Ascending aorta (tissue), 2 donors: Measurements from ENCODE around the gene SLC12A8. TPM values are rescaled to one million over a fixed set of nuclear protein-coding genes. Genes with fewer than 3 reads are reported as not detected.

Source experiments
- DNase-seq, 2 donors: peaks; one replicate each; pipeline ENCODE4 v3.0.0-alpha.2; 2019; ENCODE audit warnings: low spot score in 2 of 2
- H3K27ac ChIP-seq, 2 donors: fragments of 200-600 bp; sonication (generic); one replicate each; pipeline ENCODE4 v1.5.1; 2016 to 2017; ENCODE audit warnings: mild to moderate bottlenecking in 1 of 2
- H3K27me3 ChIP-seq: fragments of 200-600 bp; sonication (generic); one replicate; pipeline ENCODE4 v1.5.1; 2017
- H3K36me3 ChIP-seq, 2 donors: fragments of 200-600 bp; sonication (generic); one replicate each; pipeline ENCODE4 v1.5.1; 2016
- H3K4me1 ChIP-seq, 2 donors: fragments of 200-600 bp; sonication (generic); one replicate each; pipeline ENCODE4 v1.5.1; 2016 to 2017; ENCODE audit warnings: mild to moderate bottlenecking in 1 of 2
- H3K4me3 ChIP-seq, 2 donors: fragments of 200-600 bp; sonication (generic); one replicate each; pipeline ENCODE4 v1.5.1; 2016 to 2017; ENCODE audit warnings: mild to moderate bottlenecking in 1 of 2
- H3K9me3 ChIP-seq, 2 donors: fragments of 200-600 bp; sonication (generic); one replicate each; pipeline ENCODE4 v1.5.1; 2016
- intact Hi-C: fragments of 100-400 bp; cut with DNase I; formaldehyde crosslinking; loops from one replicate; pipeline ENCODE4 v1.15.1; 2023
- total RNA-seq: library from RNA; depleted of rRNA; stranded (reverse); fragments of >200 nt; gene quantifications from one replicate; pipeline ENCODE4 v1.1.0, GENCODE V29; 2016
- TF ChIP-seq, protein P1 (sequence below), 3 experiments: fragments of 200-600 bp in 2 of 3; fragments of 450-650 bp in 1 of 3; sonication (generic) in 2 of 3; IDR thresholded peaks; one replicate each; pipeline ENCODE4 v1.5.1; 2016 to 2019; ENCODE audit warnings: antibody characterized with exemption in 3 of 3, mild to moderate bottlenecking in 1 of 3, moderate library complexity in 1 of 3

SLC12A8 gene
- total RNA-seq, 1 donor from 2014 or later = not detected

DNA sequence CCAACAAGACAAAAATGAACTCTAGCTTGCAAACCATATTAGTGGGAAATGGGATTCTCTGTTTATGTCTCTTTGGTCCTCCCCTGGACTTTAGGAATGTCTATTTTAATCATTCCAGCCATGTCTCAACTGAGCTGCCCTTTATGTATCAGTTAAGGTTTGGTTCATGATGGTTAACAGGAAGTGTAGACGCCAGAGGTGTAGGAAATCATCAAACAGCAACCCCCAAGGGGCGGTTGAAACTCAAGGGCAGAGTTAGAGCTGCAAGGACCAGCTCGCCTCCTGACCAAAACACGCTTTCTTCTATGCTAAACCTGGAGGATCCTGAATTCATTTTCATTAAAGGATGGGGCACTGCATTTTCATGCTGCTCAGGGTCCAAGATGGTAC, 103.0 kb downstream of the SLC12A8 start:
- Histone ChIP-seq H3K4me1 (peaks cover 5 to 22% of the 10 kb centered on the region in 2 donors), H3K4me3 (no peak overlapping the region), H3K27me3 (no peaks in the 10 kb centered on the region), H3K36me3 (no peaks in the 10 kb centered on the region), H3K9me3 (peaks cover 0 to 9% of the 10 kb centered on the region in 2 donors), H3K27ac (no peak overlapping the region)
- intact Hi-C loops = loop anchor here (5.0 kb wide), 1 partner anchor 47 kb away; no protein-coding TSS in a partner anchor
- TF ChIP-seq, protein P1, sequence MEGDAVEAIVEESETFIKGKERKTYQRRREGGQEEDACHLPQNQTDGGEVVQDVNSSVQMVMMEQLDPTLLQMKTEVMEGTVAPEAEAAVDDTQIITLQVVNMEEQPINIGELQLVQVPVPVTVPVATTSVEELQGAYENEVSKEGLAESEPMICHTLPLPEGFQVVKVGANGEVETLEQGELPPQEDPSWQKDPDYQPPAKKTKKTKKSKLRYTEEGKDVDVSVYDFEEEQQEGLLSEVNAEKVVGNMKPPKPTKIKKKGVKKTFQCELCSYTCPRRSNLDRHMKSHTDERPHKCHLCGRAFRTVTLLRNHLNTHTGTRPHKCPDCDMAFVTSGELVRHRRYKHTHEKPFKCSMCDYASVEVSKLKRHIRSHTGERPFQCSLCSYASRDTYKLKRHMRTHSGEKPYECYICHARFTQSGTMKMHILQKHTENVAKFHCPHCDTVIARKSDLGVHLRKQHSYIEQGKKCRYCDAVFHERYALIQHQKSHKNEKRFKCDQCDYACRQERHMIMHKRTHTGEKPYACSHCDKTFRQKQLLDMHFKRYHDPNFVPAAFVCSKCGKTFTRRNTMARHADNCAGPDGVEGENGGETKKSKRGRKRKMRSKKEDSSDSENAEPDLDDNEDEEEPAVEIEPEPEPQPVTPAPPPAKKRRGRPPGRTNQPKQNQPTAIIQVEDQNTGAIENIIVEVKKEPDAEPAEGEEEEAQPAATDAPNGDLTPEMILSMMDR (IDR thresholded peaks at IDR 0.05) = no peak
- DNase-seq = no peak

- Histone ChIP-seq H3K27me3 (no peaks in the 10 kb centered on the region), H3K36me3 (no peaks in the 10 kb centered on the region), H3K4me1 (peaks cover 5 to 22% of the 10 kb centered on the region in 2 donors), H3K9me3 (peaks cover 0 to 9% of the 10 kb centered on the region in 2 donors), H3K4me3 (no peak overlapping the region), H3K27ac (peak overlapping the region in 1 of 2 donors; percentile 1)
- intact Hi-C loops = loop anchor here (5.0 kb wide), 1 partner anchor 47 kb away; no protein-coding TSS in a partner anchor
- no peak for DNase-seq
- TF ChIP-seq, protein P1 (IDR thresholded peaks at IDR 0.05) = no peak
Measured at GRCh38 chr3:125108833-125109535, 103.6 kb downstream of the SLC12A8 start.

DNA sequence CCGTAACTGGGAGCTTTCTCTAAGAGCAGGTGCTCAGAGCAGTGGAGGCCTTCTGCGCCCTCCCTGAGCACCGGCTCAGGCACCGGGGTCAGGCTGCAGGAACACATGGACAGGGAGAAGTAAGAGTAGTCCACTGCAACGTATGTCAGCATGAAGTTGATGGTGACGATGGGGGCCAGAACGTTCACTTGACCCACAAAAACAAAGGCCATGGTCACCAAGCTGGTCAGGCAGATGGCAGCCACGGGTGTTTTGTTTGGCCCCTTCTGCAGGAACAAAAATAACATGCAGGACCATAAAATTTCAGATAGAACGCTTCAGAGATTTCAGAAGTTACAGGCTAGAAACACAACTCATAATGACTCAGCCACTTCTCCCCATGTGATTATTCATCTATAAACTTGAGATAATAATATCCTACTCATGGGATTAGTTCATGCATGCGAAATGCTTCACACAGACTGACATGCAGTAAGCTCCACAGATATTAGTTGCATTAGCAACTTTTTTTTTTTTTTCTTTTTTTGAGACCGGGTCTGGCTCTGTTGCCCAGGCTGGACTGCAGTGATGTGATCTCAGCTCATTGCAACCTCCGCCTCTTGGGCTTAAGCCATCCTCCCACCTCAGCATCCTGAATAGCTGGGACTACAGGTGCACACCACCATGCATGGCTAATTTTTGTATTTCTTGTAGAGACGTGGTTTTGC, 104.5 kb downstream of the SLC12A8 start:
- peaks cover 0 to 9% of the 10 kb centered on the region in 2 donors for H3K9me3 ChIP-seq
- TF ChIP-seq, protein P1 (IDR thresholded peaks at IDR 0.05) = no peak
- intact Hi-C loops = loop anchor here (5.0 kb wide), 1 partner anchor 46 kb away; no protein-coding TSS in a partner anchor
- no peaks in the 10 kb centered on the region for H3K27me3 ChIP-seq
- H3K4me3 ChIP-seq = no peak overlapping the region
- H3K4me1 ChIP-seq = peaks cover 5 to 22% of the 10 kb centered on the region in 2 donors
- no peak for DNase-seq
- no peaks in the 10 kb centered on the region for H3K36me3 ChIP-seq
- H3K27ac ChIP-seq = peak overlapping the region; percentile 69 to 77

- no peak for DNase-seq
- peak overlapping the region; percentile 69 to 77 for H3K27ac ChIP-seq
- H3K9me3 ChIP-seq = peaks cover 0 to 9% of the 10 kb centered on the region in 2 donors
- peaks cover 5 to 22% of the 10 kb centered on the region in 2 donors for H3K4me1 ChIP-seq
- H3K4me3 ChIP-seq = no peak overlapping the region
- H3K36me3 ChIP-seq = no peaks in the 10 kb centered on the region
- intact Hi-C loops = loop anchor here (5.0 kb wide), 1 partner anchor 45 kb away; no protein-coding TSS in a partner anchor
- H3K27me3 ChIP-seq = no peaks in the 10 kb centered on the region
- TF ChIP-seq, protein P1 (IDR thresholded peaks at IDR 0.05) = no peak
Measured at GRCh38 chr3:125107363-125107762, 105.2 kb downstream of the SLC12A8 start.

DNA sequence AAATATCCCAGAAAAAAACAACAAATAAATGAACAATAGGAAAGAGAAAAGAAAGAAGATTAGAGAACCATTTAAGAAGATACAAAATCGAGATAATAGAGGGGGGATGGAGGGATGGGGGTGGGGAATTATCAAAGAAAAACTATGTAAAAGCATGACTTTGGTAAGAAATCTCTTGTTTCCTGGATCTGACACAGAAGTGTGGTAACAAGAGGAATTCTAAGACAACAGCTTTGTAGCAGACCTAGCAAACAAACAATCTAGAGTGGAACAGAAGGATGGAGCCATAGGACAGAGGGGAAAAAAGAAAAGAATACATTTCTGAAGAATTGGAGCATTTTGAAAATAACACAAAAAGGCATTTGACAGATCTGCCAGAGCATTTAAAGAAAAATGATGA, 107.4 kb downstream of the SLC12A8 start:
- Histone ChIP-seq H3K36me3 (no peaks in the 10 kb centered on the region), H3K9me3 (peaks cover 0 to 9% of the 10 kb centered on the region in 2 donors), H3K27me3 (no peaks in the 10 kb centered on the region), H3K4me3 (no peak overlapping the region), H3K4me1 (peaks cover 5 to 20% of the 10 kb centered on the region in 2 donors), H3K27ac (no peak overlapping the region)
- no peak for DNase-seq
- TF ChIP-seq, protein P1 (IDR thresholded peaks at IDR 0.05) = no peak
- intact Hi-C loops = loop anchor here (5.0 kb wide), 1 partner anchor 43 kb away; no protein-coding TSS in a partner anchor
